Measurements from ENCODE around the gene CNTNAP2.

CNTNAP2 gene

DNA sequence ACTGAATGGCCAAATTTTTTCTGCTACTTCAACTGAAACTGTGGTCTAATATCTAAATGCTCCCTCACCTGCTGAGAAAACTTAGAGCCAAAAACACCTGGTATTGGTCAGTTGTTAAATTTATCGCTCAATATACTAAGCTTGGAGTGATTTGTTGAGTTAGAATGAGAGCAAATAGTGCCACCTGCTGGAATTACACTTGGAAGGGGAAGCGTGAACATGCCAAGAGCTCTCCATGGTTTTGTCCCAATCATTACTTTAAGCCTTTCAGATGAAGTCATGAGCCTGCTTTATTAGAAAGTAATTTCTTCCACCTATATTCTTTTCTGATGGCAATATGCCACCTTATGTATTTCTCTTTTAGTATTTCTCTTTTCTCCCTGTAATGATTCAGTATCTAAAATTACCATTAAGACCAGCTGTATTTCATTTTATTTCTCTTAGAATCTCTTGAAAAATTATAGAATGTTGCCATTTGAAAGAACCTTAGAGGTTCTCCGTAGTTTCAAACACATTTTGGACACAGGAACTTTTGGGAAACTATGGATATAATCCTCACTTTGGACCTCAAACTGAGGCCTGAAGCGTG lies 2026.2 kb downstream of the CNTNAP2 start:
- peak in 1 of 2 experiments; percentile 69 for DNase-seq

DNA sequence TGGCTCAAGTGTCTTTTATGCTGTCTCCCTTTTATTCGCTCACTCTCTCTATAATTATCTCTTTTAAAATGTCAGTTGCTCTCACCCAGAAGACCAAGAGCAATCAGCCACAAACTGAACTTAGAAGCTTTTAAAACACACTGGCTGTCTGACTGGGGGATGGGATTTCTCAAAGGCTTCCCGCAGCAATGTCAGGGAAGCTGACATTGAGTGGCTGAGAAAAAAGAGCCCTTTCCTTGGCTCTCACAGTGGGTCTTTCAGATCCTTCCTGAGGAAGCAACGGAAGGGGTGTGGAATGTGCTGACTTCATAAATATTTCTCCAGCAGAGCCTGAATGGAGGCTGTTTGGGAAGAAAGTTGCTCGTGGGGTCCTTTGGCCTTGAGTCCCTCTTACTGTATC lies 2028.2 kb downstream of the CNTNAP2 start:
- no peak for DNase-seq

DNA sequence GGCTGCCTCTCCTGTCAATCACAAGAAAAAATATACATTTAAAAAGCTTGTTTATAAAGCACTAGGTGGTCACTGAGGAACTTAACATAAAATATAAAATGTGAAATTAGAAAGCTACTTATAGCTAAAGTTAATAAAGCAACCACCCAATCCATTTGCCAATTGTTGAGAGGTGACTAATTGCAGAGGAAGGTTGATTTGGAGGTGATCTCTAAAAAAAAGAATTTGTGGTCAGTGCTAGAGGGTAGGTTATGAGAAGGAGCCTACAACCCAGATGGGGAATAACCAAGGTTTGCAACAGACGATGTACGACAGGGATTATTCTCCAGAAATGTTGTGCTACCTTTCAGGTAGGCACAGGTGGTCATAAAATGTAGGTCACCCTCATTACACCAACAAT lies 2029.7 kb downstream of the CNTNAP2 start:
- DNase-seq: no peak

DNA sequence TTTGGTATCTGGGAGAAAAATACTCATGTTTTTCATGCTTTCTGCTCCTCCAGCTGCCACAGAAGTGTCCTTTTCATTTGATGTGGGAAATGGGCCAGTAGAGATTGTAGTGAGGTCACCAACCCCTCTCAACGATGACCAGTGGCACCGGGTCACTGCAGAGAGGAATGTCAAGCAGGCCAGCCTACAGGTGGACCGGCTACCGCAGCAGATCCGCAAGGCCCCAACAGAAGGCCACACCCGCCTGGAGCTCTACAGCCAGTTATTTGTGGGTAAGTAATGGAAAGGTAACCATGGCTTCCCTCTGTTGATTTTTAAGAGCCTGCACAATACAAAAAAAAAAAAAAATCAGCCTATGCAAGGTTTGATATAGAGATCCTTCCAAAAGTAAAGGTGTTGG lies 2030.8 kb downstream of the CNTNAP2 start:
- no peak for DNase-seq

DNA sequence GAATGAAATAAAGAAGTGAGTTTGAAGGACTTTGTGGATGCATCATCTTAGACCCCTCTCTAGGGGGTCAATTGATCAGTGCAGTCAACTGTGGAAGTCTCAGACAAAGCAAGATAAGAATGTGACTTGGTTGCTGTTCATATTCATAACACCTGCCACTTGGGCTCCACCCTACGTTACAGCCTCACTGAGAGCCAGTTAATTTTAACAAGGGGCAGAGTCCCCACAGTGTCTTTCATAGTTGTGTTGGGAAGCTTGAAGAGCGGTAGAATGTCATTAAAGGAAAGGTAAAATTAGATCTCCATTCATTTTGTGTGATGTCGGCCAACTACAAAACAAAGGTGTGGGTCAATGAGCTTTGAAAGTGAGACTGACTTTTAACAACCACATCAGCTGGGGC lies 2031.9 kb downstream of the CNTNAP2 start:
- no peak for DNase-seq

DNA sequence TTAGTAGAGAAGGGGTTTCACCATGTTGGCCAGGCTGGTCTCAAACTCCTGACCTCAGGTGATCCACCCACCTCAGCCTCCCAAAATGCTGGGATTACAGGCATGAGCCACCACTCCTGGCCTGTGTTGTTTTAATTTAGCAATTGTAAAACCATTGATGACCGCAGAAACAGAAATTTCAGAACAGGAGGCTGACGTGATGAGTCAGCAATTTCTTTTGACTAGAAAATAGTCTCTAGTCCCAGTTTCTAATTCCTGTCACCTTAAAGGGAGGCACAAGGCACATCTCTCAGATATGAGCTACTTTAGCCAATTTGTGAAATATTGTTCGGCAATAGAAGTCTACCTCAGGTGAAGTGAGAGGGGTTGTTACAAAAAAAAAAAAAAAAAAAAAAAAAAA lies 2033.1 kb downstream of the CNTNAP2 start:
- no peak for DNase-seq

DNA sequence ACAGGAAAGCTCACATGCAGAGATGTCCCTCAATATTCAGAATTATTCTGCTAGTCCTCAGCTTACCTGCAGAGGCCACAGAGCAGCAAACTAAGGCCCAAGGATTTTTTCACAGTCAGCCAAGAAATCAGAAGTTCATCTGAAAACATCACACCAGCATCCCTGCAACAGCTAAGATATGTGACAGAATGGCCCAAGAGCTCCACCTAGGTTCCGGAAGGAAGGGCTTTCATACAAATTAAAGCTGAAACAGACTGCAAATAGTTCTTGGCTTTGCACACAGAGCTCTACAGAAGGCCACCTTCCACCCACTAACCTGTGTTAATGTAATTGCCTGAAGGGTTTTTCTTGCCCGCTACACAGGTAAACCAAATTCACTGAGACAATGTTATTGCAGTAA lies 2035.2 kb downstream of the CNTNAP2 start:
- peak in 1 of 2 experiments; percentile 9 for DNase-seq

DNA sequence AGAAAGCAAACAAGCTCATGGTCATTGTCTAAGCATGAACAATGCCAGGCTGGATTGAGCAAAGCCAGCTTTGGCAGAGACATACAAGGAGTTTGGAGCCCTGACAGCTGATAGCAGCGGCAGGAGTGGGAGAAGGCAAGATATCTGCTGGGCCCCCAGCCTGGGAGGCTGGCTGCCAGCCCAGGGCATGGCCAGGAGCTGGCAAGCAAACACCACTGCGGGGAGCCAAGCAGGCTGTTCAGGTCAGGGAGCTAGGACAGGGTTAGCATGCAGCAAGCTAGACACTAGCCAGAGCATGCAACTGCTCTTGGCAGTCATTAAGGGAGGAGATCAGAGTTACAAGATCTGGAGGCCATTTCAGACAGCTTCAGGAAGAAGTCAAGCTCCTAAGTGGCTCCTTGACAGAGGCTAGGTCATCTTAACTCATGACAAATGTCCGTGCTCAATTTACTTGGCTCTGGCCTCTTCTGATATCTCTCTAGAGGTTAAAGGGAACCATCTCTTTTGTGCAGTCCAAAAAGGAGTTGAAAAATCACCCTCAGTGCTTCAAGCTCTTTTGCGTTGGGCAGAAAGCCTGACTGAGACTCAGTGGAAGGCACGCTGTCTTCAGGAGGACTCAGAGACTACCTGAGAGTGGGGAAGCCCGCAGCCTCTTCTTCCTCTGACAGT lies 2037.1 kb downstream of the CNTNAP2 start:
- no peak for DNase-seq

DNA sequence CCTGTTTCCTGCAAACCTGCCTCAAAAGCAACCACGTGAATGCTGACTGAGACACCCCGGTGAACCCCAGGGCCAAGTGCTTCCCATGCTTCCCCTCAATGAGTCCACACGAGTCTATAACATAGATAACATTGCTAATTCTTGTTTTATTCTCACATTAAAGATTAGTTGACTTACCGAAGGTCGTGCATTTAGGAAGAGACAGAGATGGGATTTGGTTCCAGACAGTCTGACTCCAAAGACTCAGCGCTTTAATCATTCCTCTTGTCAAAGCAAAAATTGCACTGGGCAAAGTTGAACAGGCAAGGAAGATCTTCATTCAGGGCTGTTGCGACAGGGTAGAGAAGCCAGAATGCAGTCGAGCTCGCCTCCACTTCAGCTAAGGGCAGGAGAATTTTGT lies 2038.4 kb downstream of the CNTNAP2 start:
- no peak for DNase-seq

DNA sequence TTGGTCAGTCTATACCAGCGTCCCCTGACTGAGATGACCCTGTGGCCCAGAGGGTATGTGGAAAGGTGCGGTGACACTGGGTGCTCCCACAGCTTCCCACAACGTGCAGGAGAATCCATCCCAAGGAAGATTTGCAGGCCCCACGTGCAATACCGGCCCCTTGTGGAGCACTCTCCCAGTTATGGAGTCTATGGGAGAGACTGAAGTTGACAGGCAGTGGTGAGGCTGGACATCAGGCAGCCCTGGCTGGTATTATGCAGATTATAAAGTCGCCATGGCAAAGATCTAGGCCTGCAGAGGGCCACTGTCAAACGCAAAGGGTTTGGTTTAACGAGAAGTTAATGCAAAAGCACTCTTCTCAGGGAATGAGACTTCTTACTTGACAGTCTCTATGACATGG lies 2039.2 kb downstream of the CNTNAP2 start:
- no peak for DNase-seq

DNA sequence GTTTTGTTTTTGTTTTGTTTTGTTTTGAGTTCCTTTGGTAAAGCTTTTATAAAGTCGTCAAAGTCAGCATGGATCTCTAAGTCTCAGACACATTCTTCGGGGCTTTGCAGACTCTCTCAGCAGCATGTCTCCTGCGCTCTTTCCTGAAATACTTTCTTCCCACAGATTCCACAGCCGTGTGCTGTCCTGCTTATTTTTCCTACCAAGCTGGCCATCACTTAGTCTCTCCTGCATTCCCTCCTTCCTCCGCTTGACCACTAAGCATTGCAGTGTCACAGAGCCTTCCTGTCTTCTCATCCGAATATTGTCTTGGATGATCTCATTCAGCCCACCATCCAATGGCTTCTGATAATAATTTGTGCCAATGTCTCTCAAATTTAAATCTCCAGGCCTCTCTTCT lies 2039.6 kb downstream of the CNTNAP2 start:
- no peak for DNase-seq

DNA sequence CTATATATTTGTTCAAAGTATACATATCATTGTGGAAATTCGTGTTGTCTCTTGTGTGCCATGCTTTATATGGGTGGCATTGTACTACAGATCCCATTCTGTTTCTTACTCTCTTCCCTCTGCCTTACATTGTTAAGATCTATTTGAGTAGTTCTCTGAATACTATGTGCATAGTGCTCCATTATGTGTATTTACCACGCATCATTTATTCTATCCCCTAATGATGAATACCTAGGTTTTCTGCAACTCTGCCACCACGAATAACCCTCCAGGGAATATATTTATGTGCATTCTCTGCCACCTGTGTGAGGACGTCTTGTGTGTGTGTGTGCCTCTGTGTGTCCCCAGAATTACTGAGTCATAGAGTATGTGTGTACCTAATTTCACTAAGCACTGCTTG lies 2042.7 kb downstream of the CNTNAP2 start:
- DNase-seq: no peak

DNA sequence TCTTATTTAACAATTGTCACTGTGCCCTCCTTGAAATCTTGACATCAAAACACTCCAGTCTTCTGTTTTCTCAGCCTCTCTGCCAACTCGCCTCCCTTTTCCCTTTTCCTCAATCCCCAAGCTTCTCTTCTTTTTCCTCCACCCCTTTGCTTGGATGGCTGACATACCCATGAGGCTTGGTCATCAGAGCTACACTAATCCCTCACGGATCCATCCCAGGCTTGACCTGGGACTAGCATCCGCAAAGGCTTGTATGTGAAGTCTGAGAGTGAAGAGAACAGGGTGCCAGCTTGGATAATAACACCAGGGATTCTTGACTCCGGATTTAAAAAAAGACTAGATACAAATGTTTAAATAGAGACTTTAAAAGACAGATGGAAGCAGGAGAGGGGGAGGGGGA lies 2045.2 kb downstream of the CNTNAP2 start:
- no peak for DNase-seq

DNA sequence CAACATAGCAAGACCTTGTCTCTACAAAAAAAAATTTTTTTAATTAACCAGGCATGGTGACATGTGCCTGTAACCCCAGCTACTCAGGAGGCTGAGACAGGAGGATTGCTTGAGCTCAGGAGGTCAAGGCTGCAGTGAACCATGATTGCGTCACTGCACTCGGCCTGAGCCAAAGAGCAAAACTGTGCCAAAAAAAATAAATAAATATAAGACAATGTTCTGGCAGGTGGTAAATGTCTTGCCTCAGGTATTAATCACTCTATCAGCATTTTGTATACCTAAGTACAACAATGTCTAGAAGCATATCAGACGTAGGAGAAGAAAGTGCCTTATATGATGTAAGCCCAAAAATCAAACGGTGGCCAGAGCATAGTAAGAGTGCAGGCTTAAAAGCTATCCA lies 2046.2 kb downstream of the CNTNAP2 start:
- no peak for DNase-seq

DNA sequence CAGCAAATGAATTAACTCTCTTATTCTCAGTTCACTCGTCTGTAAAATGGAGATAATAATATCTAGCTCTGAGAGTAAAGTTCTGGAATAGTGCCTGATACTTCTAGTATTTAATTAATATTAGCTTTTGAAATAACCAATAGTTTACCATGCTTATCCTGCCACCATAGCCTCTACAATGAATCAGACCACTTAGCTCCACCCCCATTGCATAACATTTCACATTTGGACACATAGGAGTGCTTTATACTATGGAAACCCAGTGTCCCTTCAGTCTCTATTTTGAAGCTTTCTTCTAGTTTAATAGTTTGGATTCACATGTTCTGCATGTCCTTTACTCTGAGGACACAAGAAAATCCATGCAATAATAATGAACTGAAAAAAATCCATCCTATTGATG lies 2046.6 kb downstream of the CNTNAP2 start:
- no peak for DNase-seq

DNA sequence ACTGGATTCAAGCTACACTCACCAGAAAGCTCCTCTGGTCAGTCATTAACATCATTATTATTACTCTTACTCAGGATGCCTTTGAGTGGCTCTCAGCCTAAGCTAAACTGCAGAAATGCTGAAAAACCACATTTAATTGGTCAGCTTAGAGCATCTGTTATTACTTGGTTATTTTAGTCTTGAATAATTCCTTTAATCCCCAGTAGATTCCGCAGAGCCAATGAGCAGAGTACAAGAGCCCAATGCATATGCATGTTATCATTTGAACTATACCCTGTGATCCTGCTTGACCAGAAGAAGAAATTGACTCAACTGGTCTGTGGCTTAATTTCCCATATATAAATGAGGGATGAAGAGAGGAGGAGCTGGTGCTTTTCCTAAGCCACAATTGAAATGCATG lies 2056.3 kb downstream of the CNTNAP2 start:
- no peak for DNase-seq

DNA sequence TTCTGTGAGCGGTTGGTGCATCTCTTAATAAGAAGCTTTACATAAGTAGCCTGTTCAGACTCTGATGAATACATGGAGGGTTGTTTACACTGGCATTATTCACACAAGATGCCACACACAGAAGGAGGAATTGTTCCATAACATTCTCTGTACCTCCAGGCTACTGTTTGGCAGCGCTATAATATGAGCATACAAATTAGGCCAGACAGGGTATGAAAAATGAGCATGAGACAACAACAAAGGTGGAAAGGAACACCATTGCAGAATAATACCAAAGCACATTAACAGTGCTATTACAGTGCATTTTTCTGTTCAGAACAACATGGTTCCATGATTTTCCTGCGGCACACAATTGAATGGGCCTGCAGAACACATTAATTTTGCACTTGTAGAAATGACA lies 2056.8 kb downstream of the CNTNAP2 start:
- peak; percentile 86 to 95 for DNase-seq

DNA sequence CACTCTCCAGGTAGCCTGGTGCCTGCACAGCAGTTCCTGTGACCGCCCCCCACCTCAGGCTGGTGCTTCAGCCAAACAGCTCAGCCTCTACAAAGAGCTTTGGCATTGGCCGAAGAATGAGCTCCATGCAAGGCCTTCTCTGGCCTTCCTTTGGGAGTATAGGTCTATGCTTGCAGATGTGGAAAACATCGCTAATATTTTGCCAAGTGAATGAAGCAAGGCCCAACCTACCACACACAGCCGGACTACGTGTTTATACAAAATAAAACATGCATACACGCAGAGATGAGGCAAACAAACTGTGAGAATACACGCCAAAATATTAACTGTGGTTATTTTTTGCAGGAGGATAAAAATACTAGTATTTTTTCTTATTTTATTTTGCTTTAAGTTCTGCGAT lies 2057.8 kb downstream of the CNTNAP2 start:
- DNase-seq: no peak

DNA sequence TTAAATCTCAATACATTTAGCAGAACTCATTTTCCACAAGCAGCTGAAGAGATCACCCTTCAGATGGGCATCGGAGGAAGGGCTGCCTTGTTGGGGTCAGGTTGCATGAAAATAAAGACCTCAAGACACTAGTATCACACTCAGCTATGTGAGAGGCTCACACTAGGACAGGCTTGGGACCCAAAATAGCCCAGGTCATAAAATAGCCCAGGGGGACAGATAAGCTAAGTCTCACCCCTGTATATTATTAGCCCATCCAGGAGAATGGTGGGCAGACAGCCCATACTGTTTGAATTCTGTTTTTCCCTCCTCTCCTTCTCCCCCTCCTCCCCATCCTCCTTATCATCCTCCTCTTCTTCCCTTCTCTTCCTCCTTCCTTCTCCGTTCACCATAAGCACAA lies 2058.9 kb downstream of the CNTNAP2 start:
- DNase-seq: no peak

DNA sequence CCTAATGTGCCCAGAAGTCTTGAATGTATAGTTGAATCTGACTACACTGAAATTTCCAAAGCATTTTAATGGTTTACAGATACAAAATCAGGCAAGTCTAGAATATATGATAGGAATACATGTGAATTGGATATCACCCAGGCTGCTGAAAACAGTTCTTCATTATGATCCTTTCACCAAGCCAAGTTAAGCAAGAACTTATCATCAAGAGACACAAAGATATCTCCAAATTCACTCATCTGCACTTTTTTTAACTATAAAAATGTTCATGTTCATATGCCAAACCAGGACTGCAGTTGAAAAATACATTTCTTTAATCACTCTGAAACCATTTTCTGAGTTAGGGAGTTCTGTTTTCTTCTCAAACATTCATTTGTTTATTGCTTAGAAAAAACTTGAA lies 2061.4 kb downstream of the CNTNAP2 start:
- no peak for DNase-seq

DNA sequence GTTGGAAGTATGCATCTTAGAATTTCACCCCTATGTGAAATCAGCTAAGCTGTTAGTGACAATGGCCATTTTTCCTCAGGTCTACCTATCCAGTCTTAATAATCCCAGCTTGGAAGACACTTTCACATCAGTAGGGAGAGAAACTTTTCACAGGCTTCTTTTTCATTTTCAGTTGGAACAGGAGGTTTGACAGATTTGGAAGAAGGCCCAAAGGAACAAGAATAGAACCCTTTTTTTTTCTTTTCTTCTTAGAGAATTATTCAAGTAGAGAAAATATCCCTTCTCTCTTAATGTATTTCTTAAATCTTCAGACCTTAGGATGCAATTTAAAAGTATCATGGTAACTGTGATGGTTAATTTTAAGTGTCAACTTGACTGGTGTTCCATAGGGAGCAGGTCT lies 2063.5 kb downstream of the CNTNAP2 start:
- DNase-seq: no peak

DNA sequence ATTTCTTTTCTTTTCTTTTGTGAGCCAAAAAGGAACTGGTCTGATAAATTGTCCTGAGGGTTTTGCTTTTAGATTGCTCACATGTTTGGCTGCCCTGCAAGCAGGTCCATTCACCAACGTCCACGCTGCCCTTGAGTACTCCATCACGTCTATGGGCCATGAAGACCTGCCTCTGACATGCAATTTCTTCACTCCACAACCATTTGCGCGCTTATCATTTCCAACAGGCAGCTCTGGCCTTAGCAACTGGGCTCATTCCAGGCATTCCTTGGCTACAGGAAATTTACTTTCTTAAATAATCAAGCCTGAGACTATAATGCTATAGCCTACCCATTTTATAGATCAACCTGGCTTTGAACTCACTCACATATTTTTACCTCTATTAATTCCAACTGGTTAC lies 2065.7 kb downstream of the CNTNAP2 start:
- no peak for DNase-seq

DNA sequence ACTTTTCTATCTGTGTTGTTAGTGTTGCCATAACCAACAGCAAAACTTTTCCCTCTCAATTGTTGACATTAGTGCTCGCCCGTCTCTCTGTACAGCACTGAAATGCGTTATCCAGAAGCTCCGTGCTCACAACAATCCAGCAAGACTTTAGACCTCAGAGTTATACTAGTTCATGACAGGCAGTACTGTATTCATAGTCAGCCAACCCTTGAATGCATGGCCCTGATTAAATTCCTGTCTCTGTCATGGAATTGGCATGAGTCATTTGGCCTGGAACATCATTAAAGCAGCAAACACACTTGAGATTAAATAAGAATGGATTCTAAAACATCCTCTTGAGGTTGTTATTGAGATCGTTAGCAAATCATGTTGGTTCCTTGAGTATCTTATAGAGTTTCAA lies 2068.4 kb downstream of the CNTNAP2 start:
- DNase-seq: no peak

DNA sequence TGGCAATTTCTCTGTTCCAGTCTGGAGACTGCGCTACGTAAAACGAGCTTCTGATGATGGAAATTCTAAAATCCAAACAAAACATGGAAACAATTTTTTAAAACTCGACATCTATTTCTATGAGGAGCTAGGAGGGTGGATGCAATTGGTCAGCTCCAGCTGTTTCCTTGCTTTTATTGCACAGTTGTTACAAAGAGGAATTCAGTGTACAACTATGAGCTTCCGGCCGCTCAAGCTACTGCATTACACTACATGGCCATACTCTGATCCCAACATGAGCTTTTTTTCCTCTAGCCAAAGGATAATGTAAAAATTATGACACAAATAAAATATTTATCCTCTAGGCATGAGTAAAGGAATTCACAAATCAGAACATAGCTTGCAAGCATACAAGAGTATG lies 2070.9 kb downstream of the CNTNAP2 start:
- DNase-seq: no peak

DNA sequence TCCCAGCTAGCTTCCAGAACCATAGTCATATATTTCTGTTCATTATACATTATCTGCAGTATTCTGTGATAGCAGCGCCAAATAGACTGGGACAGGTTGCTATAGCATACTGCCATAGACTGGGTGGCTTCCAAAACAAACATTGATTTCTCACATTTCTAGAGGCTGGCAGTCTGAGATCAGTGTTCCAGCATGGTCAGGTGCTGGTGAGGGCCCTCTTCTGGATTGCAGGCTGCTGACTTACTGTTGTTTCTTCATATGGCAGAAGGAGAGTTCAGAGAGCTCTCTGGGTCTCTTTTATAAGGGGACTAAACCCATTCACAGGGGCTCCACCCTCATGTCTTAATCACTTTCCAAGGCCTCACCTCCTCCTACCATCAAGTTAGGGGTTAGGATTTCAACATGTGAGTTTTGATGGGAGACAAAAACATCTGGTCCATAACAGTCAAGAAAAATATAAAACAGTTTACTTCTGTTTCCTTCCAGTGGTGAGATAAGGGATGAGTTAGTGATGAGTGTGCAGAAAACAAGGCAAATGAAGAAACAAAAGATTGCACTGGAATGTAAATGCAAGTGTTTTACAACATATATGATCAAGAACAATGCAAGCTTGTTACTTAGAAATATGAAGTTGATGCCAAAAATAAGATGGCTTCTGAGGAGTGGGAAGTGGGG lies 2074.9 kb downstream of the CNTNAP2 start:
- no peak for DNase-seq
